Astrocyte (in vitro differentiated cells and primary cell): ENCODE measurements around the gene C7. TPM values are rescaled to one million over a fixed set of nuclear protein-coding genes. Genes with fewer than 3 reads are reported as not detected.
"Not testable (repeated sequence)": the region's sequence is repeated elsewhere in the genome, so short reads cannot be mapped to it uniquely, and the experiment has no call there.

Experiments
- DNase-seq: peaks from one replicate; pipeline ENCODE4 v3.0.0-alpha.2; 2010; ENCODE audit warnings: low read depth
- FAIRE-seq: peaks from 2 replicates; lab custom pipeline; 2011; peaks lifted over from hg19 to GRCh38; lab: Jason Lieb, UNC
- H2AFZ ChIP-seq: 2 replicates; pipeline ENCODE4 v1.6.0; 2012; ENCODE audit warnings: low read depth, low read length, inconsistent platforms
- H3K27ac ChIP-seq: 2 replicates; pipeline ENCODE4 v1.5.1; 2011; ENCODE audit warnings: low read depth, low read length, inconsistent platforms
- H3K27me3 ChIP-seq: 2 replicates; pipeline ENCODE4 v1.6.0; 2011; ENCODE audit warnings: low read length, inconsistent platforms; ENCODE audit not compliant: insufficient read depth
- H3K36me3 ChIP-seq: 2 replicates; pipeline ENCODE4 v1.5.1; 2011; ENCODE audit warnings: low read length, inconsistent platforms; ENCODE audit not compliant: insufficient read depth
- H3K4me1 ChIP-seq: 2 replicates; pipeline ENCODE4 v1.5.1; 2011; ENCODE audit warnings: low read length, inconsistent platforms; ENCODE audit not compliant: insufficient read depth
- H3K4me2 ChIP-seq: 2 replicates; pipeline ENCODE4 v1.6.0; 2012; ENCODE audit warnings: low read length, inconsistent platforms
- H3K4me3 ChIP-seq: 2 replicates; pipeline ENCODE4 v1.5.1; 2011; ENCODE audit warnings: low read depth, mild to moderate bottlenecking, low read length, inconsistent platforms; ENCODE audit not compliant: insufficient read depth
- H3K79me2 ChIP-seq: 2 replicates; pipeline ENCODE4 v1.6.0; 2012; ENCODE audit warnings: mild to moderate bottlenecking, low read length, inconsistent platforms; ENCODE audit not compliant: insufficient read depth
- H3K9ac ChIP-seq: 2 replicates; pipeline ENCODE4 v1.6.0; 2012; ENCODE audit warnings: mild to moderate bottlenecking, low read length, inconsistent platforms
- H3K9me3 ChIP-seq: 2 replicates; pipeline ENCODE4 v1.5.1; 2012; ENCODE audit warnings: low read depth, mild to moderate bottlenecking, low read length, inconsistent platforms; ENCODE audit not compliant: insufficient read depth
- H4K20me1 ChIP-seq: 2 replicates; pipeline ENCODE4 v1.6.0; 2012; ENCODE audit warnings: low read length, inconsistent platforms; ENCODE audit not compliant: insufficient read depth
- H3K27ac Mint-ChIP-seq: one replicate; pipeline ENCODE4 v1.8.0; 2021; ENCODE audit warnings: mild to moderate bottlenecking, mixed read lengths; ENCODE audit not compliant: unreplicated experiment
- H3K27me3 Mint-ChIP-seq: one replicate; pipeline ENCODE4 v1.8.0; 2021; ENCODE audit warnings: low read depth, mixed read lengths; ENCODE audit not compliant: unreplicated experiment
- H3K36me3 Mint-ChIP-seq: one replicate; pipeline ENCODE4 v1.8.0; 2021; ENCODE audit warnings: low read depth, mixed read lengths; ENCODE audit not compliant: unreplicated experiment
- H3K4me1 Mint-ChIP-seq: one replicate; pipeline ENCODE4 v1.8.0; 2021; ENCODE audit warnings: low read depth, mixed read lengths; ENCODE audit not compliant: unreplicated experiment
- H3K4me3 Mint-ChIP-seq: one replicate; pipeline ENCODE4 v1.8.0; 2021; ENCODE audit warnings: mild to moderate bottlenecking, moderate library complexity, mixed read lengths; ENCODE audit not compliant: unreplicated experiment
- H3K9me3 Mint-ChIP-seq: one replicate; pipeline ENCODE4 v1.8.0; 2021; ENCODE audit warnings: mild to moderate bottlenecking, mixed read lengths; ENCODE audit not compliant: unreplicated experiment
- EZH2 ChIP-seq: IDR thresholded peaks from 2 replicates; pipeline ENCODE4 v1.6.1; 2012; ENCODE audit warnings: mild to moderate bottlenecking, low read length, inconsistent platforms; ENCODE audit not compliant: insufficient read depth
- total RNA-seq: library from RNA; stranded (reverse); gene quantifications from 2 replicates; pipeline ENCODE4 v1.2.1, GENCODE V29; 2021
- TF ChIP-seq, protein P1 (sequence below): IDR thresholded peaks from 2 replicates; pipeline ENCODE4 v1.5.1; 2011; ENCODE audit warnings: low read depth, mild to moderate bottlenecking, inconsistent platforms, low read length, moderate library complexity; ENCODE audit not compliant: insufficient read depth

Gene C7
- total RNA-seq, 1 donor from 2014 or later, result 0.66 TPM

DNA sequence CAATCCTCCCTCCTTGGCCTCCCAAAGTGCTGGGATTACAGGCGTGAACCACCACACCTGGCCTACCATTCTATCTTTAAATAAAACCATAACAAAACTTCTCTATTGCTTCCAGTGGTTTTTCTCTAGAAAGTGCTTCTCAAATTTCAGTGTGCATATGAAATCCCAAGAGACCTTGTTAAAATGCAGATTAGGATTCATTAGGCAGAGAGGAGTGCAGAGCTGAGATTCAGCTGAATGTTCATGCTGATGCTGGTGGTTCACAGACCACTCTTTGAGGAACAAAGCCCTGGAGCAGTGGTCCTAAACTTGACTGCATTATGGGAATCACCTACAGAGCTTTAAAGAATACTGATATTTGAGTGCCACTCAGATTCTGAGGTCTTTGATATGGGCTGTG, 39.9 kb upstream of the C7 start:
- no peak overlapping the region for H3K9ac ChIP-seq
- H3K27me3 Mint-ChIP-seq, result no peaks in the 10 kb centered on the region
- no peak overlapping the region for H3K27ac ChIP-seq
- no peak overlapping the region for H3K4me2 ChIP-seq
- no peaks in the 10 kb centered on the region for H3K27me3 ChIP-seq
- H3K4me1 Mint-ChIP-seq, result no peaks in the 10 kb centered on the region
- DNase-seq, result no peak
- TF ChIP-seq EZH2, result no peak
- TF ChIP-seq, protein P1, sequence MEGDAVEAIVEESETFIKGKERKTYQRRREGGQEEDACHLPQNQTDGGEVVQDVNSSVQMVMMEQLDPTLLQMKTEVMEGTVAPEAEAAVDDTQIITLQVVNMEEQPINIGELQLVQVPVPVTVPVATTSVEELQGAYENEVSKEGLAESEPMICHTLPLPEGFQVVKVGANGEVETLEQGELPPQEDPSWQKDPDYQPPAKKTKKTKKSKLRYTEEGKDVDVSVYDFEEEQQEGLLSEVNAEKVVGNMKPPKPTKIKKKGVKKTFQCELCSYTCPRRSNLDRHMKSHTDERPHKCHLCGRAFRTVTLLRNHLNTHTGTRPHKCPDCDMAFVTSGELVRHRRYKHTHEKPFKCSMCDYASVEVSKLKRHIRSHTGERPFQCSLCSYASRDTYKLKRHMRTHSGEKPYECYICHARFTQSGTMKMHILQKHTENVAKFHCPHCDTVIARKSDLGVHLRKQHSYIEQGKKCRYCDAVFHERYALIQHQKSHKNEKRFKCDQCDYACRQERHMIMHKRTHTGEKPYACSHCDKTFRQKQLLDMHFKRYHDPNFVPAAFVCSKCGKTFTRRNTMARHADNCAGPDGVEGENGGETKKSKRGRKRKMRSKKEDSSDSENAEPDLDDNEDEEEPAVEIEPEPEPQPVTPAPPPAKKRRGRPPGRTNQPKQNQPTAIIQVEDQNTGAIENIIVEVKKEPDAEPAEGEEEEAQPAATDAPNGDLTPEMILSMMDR, result no peak
- H2AFZ ChIP-seq, result no peak overlapping the region
- no peak overlapping the region for H3K27ac Mint-ChIP-seq
- H3K9me3 Mint-ChIP-seq, result peaks cover 4% of the 10 kb centered on the region
- no peaks in the 10 kb centered on the region for H3K79me2 ChIP-seq
- no peak for FAIRE-seq
- H4K20me1 ChIP-seq, result no peaks in the 10 kb centered on the region
- no peak overlapping the region for H3K4me3 ChIP-seq
- H3K4me1 ChIP-seq, result no peaks in the 10 kb centered on the region
- H3K36me3 ChIP-seq, result no peaks in the 10 kb centered on the region
- peaks cover 2% of the 10 kb centered on the region for H3K36me3 Mint-ChIP-seq
- no peak overlapping the region for H3K4me3 Mint-ChIP-seq
- H3K9me3 ChIP-seq, result no peaks in the 10 kb centered on the region

DNA sequence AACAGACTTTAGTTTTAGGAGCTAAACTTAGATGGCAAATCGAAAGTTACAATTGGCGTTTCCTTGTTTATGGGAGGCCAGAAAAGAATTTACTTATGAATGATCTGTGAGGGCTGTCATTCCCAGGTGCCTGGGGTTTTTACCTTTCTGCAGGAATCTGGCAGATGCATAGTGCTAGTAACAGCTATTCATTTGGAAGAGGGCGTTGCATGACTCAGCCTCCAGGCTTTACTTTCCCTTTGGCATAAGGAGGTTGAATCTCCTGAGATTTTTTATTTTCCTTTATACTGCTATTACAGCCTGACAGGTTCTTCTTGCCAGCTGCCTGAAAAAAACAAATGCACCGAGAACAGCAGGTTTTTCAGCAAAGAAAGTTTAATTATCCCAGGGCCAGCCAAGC, 38.1 kb upstream of the C7 start:
- FAIRE-seq, result no peak
- no peaks in the 10 kb centered on the region for H3K4me1 ChIP-seq
- Mint-ChIP-seq H3K27me3 (no peaks in the 10 kb centered on the region), H3K36me3 (no peaks in the 10 kb centered on the region), H3K9me3 (peaks cover 3% of the 10 kb centered on the region), H3K4me3 (no peak overlapping the region), H3K4me1 (no peaks in the 10 kb centered on the region), H3K27ac (no peak overlapping the region)
- no peaks in the 10 kb centered on the region for H4K20me1 ChIP-seq
- H3K36me3 ChIP-seq, result no peaks in the 10 kb centered on the region
- no peak overlapping the region for H3K27ac ChIP-seq
- H3K27me3 ChIP-seq, result no peaks in the 10 kb centered on the region
- H3K9me3 ChIP-seq, result no peaks in the 10 kb centered on the region
- H2AFZ ChIP-seq, result no peak overlapping the region
- H3K4me2 ChIP-seq, result no peak overlapping the region
- H3K4me3 ChIP-seq, result no peak overlapping the region
- H3K9ac ChIP-seq, result no peak overlapping the region
- TF ChIP-seq, protein P1, result no peak
- no peak for TF ChIP-seq EZH2
- no peak for DNase-seq
- H3K79me2 ChIP-seq, result no peaks in the 10 kb centered on the region

GRCh38 chr5:40872253-40872652, 37.0 kb upstream of the C7 start:
- H3K4me3 Mint-ChIP-seq, H3K4me2 ChIP-seq, H3K9me3 ChIP-seq, H3K79me2 ChIP-seq, H3K27me3 ChIP-seq, H3K27me3 Mint-ChIP-seq, H3K27ac Mint-ChIP-seq, H3K4me1 ChIP-seq, FAIRE-seq, H3K4me1 Mint-ChIP-seq, H3K4me3 ChIP-seq, H4K20me1 ChIP-seq, H3K36me3 ChIP-seq, DNase-seq, H2AFZ ChIP-seq, H3K36me3 Mint-ChIP-seq, H3K9ac ChIP-seq, H3K9me3 Mint-ChIP-seq, H3K27ac ChIP-seq: not testable (repeated sequence)
